Epithelial cell of prostate (primary cell): ENCODE data around the gene IL34.
A peak's percentile ranks its signal among the peaks of the same experiment; 100 is the strongest.

Source experiments
- DNase-seq: peaks from one replicate; pipeline ENCODE4 v3.0.0-alpha.2; 2011; ENCODE audit warnings: low read depth, low spot score
- H3K27ac ChIP-seq: fragments of 450-650 bp; 2 replicates; pipeline ENCODE4 v1.5.1; 2017; ENCODE audit warnings: mild to moderate bottlenecking

IL34 gene

GRCh38 chr16:70685938-70686375 lies 39.6 kb downstream of the IL34 start, which contains the start of gene MTSS2:
Gene MTSS2, minus strand, starts transcription at chr16:70686053. Its CDS starts 262 bp downstream, at chr16:70685791.
- DNase-seq = no peak
- peak within 1 kb of the TSS; percentile 39 for H3K27ac ChIP-seq

- peak overlapping the region; percentile 39 for H3K27ac ChIP-seq
- no peak for DNase-seq
Observed at GRCh38 chr16:70686376-70687101, 40.2 kb downstream of the IL34 start.

- H3K27ac ChIP-seq = no peak overlapping the region
- DNase-seq = no peak
Observed at GRCh38 chr16:70687102-70687511, 40.7 kb downstream of the IL34 start.

- DNase-seq = no peak
- no peak overlapping the region for H3K27ac ChIP-seq
Observed at GRCh38 chr16:70687671-70688245, 41.4 kb downstream of the IL34 start.

- H3K27ac ChIP-seq = peak overlapping the region; percentile 5
- no peak for DNase-seq
Observed at GRCh38 chr16:70688246-70688742, 41.9 kb downstream of the IL34 start.

GRCh38 chr16:70689035-70689969 lies 42.9 kb downstream of the IL34 start:
- no peak for DNase-seq
- peak overlapping the region; percentile 5 for H3K27ac ChIP-seq

- H3K27ac ChIP-seq = no peak overlapping the region
Observed at GRCh38 chr16:70689970-70690891, 43.9 kb downstream of the IL34 start.

GRCh38 chr16:70691223-70692129 lies 45.1 kb downstream of the IL34 start:
- H3K27ac ChIP-seq = no peak overlapping the region
- DNase-seq = no peak

More at GRCh38 chr16:70689970-70690891, 43.9 kb downstream of the IL34 start:
- no peak for DNase-seq

GRCh38 chr16:70692130-70692872 lies 45.9 kb downstream of the IL34 start:
- DNase-seq = no peak
- H3K27ac ChIP-seq = no peak overlapping the region

- DNase-seq = no peak
- H3K27ac ChIP-seq = peak overlapping the region; percentile 68
Observed at GRCh38 chr16:70692873-70693671, 46.7 kb downstream of the IL34 start.

- H3K27ac ChIP-seq = peak overlapping the region; percentile 68
- no peak for DNase-seq
Observed at GRCh38 chr16:70694088-70694867, 47.9 kb downstream of the IL34 start.

GRCh38 chr16:70694868-70695218 lies 48.5 kb downstream of the IL34 start:
- H3K27ac ChIP-seq = peak overlapping the region; percentile 68
- DNase-seq = no peak

GRCh38 chr16:70695331-70696070 lies 49.1 kb downstream of the IL34 start:
- peak overlapping the region; percentile 68 for H3K27ac ChIP-seq
- no peak for DNase-seq

- no peak for DNase-seq
- H3K27ac ChIP-seq = peak overlapping the region; percentile 68
Observed at GRCh38 chr16:70696355-70696754, 50.0 kb downstream of the IL34 start.

- DNase-seq = peak; percentile 37
- H3K27ac ChIP-seq = peak overlapping the region; percentile 68
Observed at GRCh38 chr16:70696952-70697593, 50.7 kb downstream of the IL34 start.
